K562 (cell line): ENCODE results near the gene PNCK. TPM values are rescaled to one million over a fixed set of nuclear protein-coding genes. Genes with fewer than 3 reads are reported as not detected.

Source experiments
- ATAC-seq: fragments of 200-7000 bp; cut with Tn5 transposase; 3 replicates; pipeline ENCODE4 v1.9.1; 2020; ENCODE audit warnings: moderate library complexity
- BruUV-seq: library from RNA; stranded (reverse); fragments of 400-500 nt; replicated peaks from 2 replicates; lab custom pipeline; 2021; lab: Mats Ljungman, UMichigan
- CTCF ChIA-PET: fragments of 300-600 bp; formaldehyde crosslinking; extraction: SDS; loops from one replicate; lab custom pipeline; 2021; ENCODE audit warnings: low intra/inter-chr PET ratio; lab: Yijun Ruan, JAX
- POLR2A ChIA-PET: fragments of 300-600, 350-650 bp; sonication (Branson Sonifier 250); formaldehyde crosslinking; extraction: SDS; loops from one replicate; lab custom pipeline; 2021; ENCODE audit warnings: antibody characterized with exemption, inconsistent platforms; lab: Yijun Ruan, JAX
- DNase-seq, 4 experiments: peaks; one replicate each; pipeline versions ENCODE4 v3.0.0 to v3.0.0-alpha.2; 2011 to 2018; ENCODE audit warnings: low spot score in 3 of 4, mixed read lengths in 3 of 4; ENCODE audit errors: extremely low read depth in 1 of 4
- FAIRE-seq: peaks from 2 replicates; lab custom pipeline; 2011; peaks lifted over from hg19 to GRCh38; lab: Jason Lieb, UNC
- H2AFZ ChIP-seq: 2 replicates; pipeline ENCODE4 v1.6.0; 2011; ENCODE audit warnings: low read depth, low read length, control low read depth, inconsistent platforms
- H3K27ac ChIP-seq: fragments of 200-600 bp; 3 replicates; pipeline ENCODE4 v1.8.0; 2011; ENCODE audit warnings: low read depth, mild to moderate bottlenecking, control low read depth, inconsistent platforms, low read length, moderate library complexity, mixed read lengths; ENCODE audit errors: extremely low read depth
- H3K27me3 ChIP-seq, 2 experiments: fragments of 300-600 bp in 1 of 2; 2 replicates in 1 of 2; 3 replicates in 1 of 2; pipeline versions ENCODE4 v1.6.0 to v1.8.0; 2011; ENCODE audit warnings: inconsistent platforms in 2 of 2, low read length in 2 of 2, mild to moderate bottlenecking in 1 of 2, mixed read lengths in 1 of 2, moderate library complexity in 1 of 2; ENCODE audit not compliant: control insufficient read depth in 2 of 2, insufficient read depth in 2 of 2
- H3K36me3 ChIP-seq: fragments of 300-600 bp; 3 replicates; pipeline ENCODE4 v1.8.0; 2011; ENCODE audit warnings: mild to moderate bottlenecking, low read length, inconsistent platforms; ENCODE audit not compliant: control insufficient read depth, insufficient read depth
- H3K4me1 ChIP-seq, 2 experiments: fragments of 200-600 bp in 1 of 2; replicated peaks in 1 of 2; 2 replicates in 1 of 2; 3 replicates in 1 of 2; pipeline versions ENCODE4 v1.5.1 to v1.8.0; 2011; ENCODE audit warnings: inconsistent platforms in 2 of 2, low read length in 2 of 2, mild to moderate bottlenecking in 1 of 2, mixed read lengths in 1 of 2, moderate library complexity in 1 of 2; ENCODE audit not compliant: control insufficient read depth in 2 of 2, insufficient read depth in 2 of 2
- H3K4me2 ChIP-seq: 2 replicates; pipeline ENCODE4 v1.6.1; 2011; ENCODE audit warnings: low read length, control low read depth, inconsistent platforms, mixed read lengths; ENCODE audit not compliant: insufficient read depth
- H3K4me3 ChIP-seq: fragments of 200-600 bp; sonication (generic), shearing (Covaris generic); 2 replicates; pipeline ENCODE4 v1.5.1; 2016; ENCODE audit warnings: control low read depth, inconsistent platforms
- H3K79me2 ChIP-seq: fragments of 200-600 bp; 3 replicates; pipeline ENCODE4 v1.8.0; 2011; ENCODE audit warnings: low read length, inconsistent platforms; ENCODE audit not compliant: control insufficient read depth, insufficient read depth
- H3K9ac ChIP-seq, 2 experiments: 2 replicates each; pipeline versions ENCODE4 v1.6.0 to v1.6.1; 2011; ENCODE audit warnings: low read depth in 2 of 2, low read length in 2 of 2, control low read depth in 1 of 2, inconsistent platforms in 1 of 2, mild to moderate bottlenecking in 1 of 2, mixed read lengths in 1 of 2; ENCODE audit not compliant: insufficient read depth in 1 of 2
- H3K9me1 ChIP-seq: one replicate; pipeline ENCODE4 v1.6.0; 2011; ENCODE audit warnings: inconsistent platforms, mild to moderate bottlenecking, low read length, moderate library complexity; ENCODE audit not compliant: control insufficient read depth, insufficient read depth
- H3K9me3 ChIP-seq: replicated peaks from 2 replicates; pipeline ENCODE4 v1.5.1; 2011; ENCODE audit warnings: low read depth, low read length, inconsistent platforms; ENCODE audit not compliant: control insufficient read depth, insufficient read depth
- H4K20me1 ChIP-seq: replicated peaks from 2 replicates; pipeline ENCODE4 v1.6.1; 2011; ENCODE audit warnings: low read length, inconsistent platforms, mixed read lengths; ENCODE audit not compliant: control insufficient read depth, insufficient read depth
- AFF1 ChIP-seq, 2 experiments: fragments of 450-650 bp; IDR thresholded peaks; 2 replicates each; pipeline ENCODE4 v1.6.1; 2018; ENCODE audit warnings: mild to moderate bottlenecking in 2 of 2, low read depth in 1 of 2; ENCODE audit not compliant: partially characterized antibody in 2 of 2
- NFIC ChIP-seq: fragments of 450-650 bp; IDR thresholded peaks from 2 replicates; pipeline ENCODE4 v1.6.1; 2017; ENCODE audit warnings: mild to moderate bottlenecking, inconsistent platforms
- ZBTB17 ChIP-seq: fragments of 450-650 bp; formaldehyde crosslinking; IDR thresholded peaks from 2 replicates; pipeline ENCODE4 v1.4.0; 2020; ENCODE audit warnings: mild to moderate bottlenecking
- ZBTB49 ChIP-seq: sonication (generic); formaldehyde crosslinking; IDR thresholded peaks from 2 replicates; pipeline ENCODE4 v1.8.0; 2022; ENCODE audit warnings: missing genetic modification reagents, mild to moderate bottlenecking, borderline replicate concordance
- WGBS: fragments of 100-300 bp; shearing (Covaris generic); methylation state at CpG from one replicate; pipeline ENCODE4 v1.1.6; 2016; ENCODE audit warnings: low coverage, mixed read lengths; ENCODE audit not compliant: insufficient coverage; ENCODE audit errors: missing lambda C conversion rate; 5-methylcytosine and 5-hydroxymethylcytosine counted together
- in situ Hi-C: fragments of 300-500 bp; cut with MboI; formaldehyde crosslinking; loops from 4 replicates; pipeline ENCODE4 v1.15.0; 2018; ENCODE audit warnings: inconsistent platforms, mixed read lengths
- intact Hi-C: fragments of 100-400 bp; cut with micrococcal nuclease; formaldehyde crosslinking; loops from 2 replicates; pipeline ENCODE4 v1.14.2; 2022
- polyA plus RNA-seq, 8 experiments: library from polyadenylated mRNA; depleted of rRNA in 4 of 8; stranded (reverse) in 5 of 8; unstranded in 3 of 8; fragments of >200 nt; fragmentation: Nextera tagmentation in 2 of 8; fragmentation: Illumina TruSeq in 1 of 8; extraction: Ambion mirVana in 2 of 8; extraction: Trizol in 1 of 8; gene quantifications; 2 replicates each; pipeline versions ENCODE4 v1.2.1 to v1.2.3, GENCODE V29; 2011 to 2014; ENCODE audit warnings: inconsistent platforms in 1 of 8, missing spikeins in 1 of 8
- total RNA-seq, 7 experiments: library from RNA; depleted of rRNA in 6 of 7; stranded (reverse); fragments of >200 nt in 6 of 7; fragmentation: Illumina TruSeq in 2 of 7; extraction: Trizol in 2 of 7; gene quantifications; 2 replicates each; pipeline versions ENCODE4 v1.2.1 to v1.2.3, GENCODE V29; 2011 to 2021; ENCODE audit warnings: low replicate concordance in 1 of 7

PNCK gene
- total and polyA plus RNA-seq, 9 of the 15 experiments (the other 6 are each of a cell fraction or from before 2014, with no cell fraction given), result 0.13 to 7.5 (median 1.2) TPM; not detected in 1

- Histone ChIP-seq H3K4me1 (peaks cover 0 to 20% of the 10 kb centered on the region in 2 experiments; a peak in 2 of 5 replicates), H3K79me2 (no peaks in the 10 kb centered on the region), H3K27ac (no peak overlapping the region), H3K27me3 (peaks cover 27 to 78% of the 10 kb centered on the region in 2 experiments; a peak in 4 of 5 replicates), H3K36me3 (no peaks in the 10 kb centered on the region), H3K4me3 (no peak overlapping the region), H3K4me2 (no peak overlapping the region), H3K9ac (no peak overlapping the region; a peak in 1 of 4 replicates), H3K9me1 (no peaks in the 10 kb centered on the region), H2AFZ (no peak overlapping the region), H4K20me1 (peaks cover 7% of the 10 kb centered on the region; the same call in 1 of the 2 replicates), H3K9me3 (no peaks in the 10 kb centered on the region)
- intact Hi-C loops, result no loop called here
- DNase-seq (peak in 1 of 4 experiments; percentile 35), ATAC-seq (no peak), FAIRE-seq (no peak)
- ChIA-PET CTCF (no interaction called here), POLR2A (no interaction called here)
- 27% methylated on average over 17 of the region's 35 CpGs for WGBS
- TF ChIP-seq ZBTB17 (no peak), NFIC (peak; percentile 30)
- BruUV-seq, result no TSS peak
- in situ Hi-C loops, result no loop called here
Measured at GRCh38 chrX:153626863-153627674, 46.5 kb downstream of the PNCK start.

DNA sequence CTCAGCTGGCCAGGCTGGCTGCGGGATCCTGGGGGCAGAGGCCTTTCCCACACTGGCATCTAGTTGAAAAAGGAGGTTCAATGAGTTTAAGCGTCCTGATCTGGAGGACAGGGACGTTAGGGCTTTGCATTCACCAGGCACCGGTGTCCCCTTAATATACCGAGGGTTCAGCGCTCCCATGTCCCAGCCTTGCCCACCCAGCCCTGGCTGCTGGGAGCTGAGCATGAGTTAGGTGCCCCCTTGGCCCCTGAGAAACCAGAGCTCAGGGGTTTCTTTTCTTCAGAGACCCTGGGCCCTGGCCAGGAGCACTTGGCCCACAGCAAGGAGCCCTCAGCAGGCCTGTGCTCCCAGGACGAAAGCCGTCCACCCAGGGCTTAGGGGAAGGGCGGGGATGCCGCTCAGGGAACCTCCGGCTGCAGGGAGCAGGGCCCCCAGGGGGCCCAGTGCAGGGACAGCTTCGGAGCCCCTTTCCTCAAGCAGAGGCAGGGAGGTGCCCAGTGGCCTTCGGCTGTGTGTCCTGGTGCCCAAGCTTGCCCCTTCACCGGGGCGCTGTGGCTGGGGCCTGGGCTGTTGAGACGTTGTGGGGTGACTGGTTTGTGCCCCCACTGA lies 47.5 kb downstream of the PNCK start:
- no peak overlapping the region for H2AFZ ChIP-seq
- H3K9me3 ChIP-seq, result no peaks in the 10 kb centered on the region
- no peak for ATAC-seq
- H3K4me3 ChIP-seq, result no peak overlapping the region
- no peaks in the 10 kb centered on the region for H3K79me2 ChIP-seq
- 23% methylated on average over 9 of the region's 16 CpGs for WGBS
- H3K27ac ChIP-seq, result no peak overlapping the region
- peaks cover 23 to 79% of the 10 kb centered on the region in 2 experiments; a peak in 4 of 5 replicates for H3K27me3 ChIP-seq
- BruUV-seq, result no TSS peak
- no peaks in the 10 kb centered on the region for H3K36me3 ChIP-seq
- CTCF ChIA-PET, result no interaction called here
- intact Hi-C loops (no loop called here), in situ Hi-C loops (no loop called here)
- peaks cover 0 to 20% of the 10 kb centered on the region in 2 experiments; a peak in 2 of 5 replicates for H3K4me1 ChIP-seq
- H3K9me1 ChIP-seq, result no peaks in the 10 kb centered on the region
- TF ChIP-seq AFF1 (IDR thresholded peaks at IDR 0.05; ENCODE audit: low read depth in 1 of 2, partially characterized antibody in 2 of 2), result no peak
- no peak for TF ChIP-seq ZBTB49 (CRISPR knock-in tag)
- POLR2A ChIA-PET, result interaction anchor here (0.5 kb wide), 1 partner anchor 220 kb away, joined by 3 read pairs; no protein-coding TSS in a partner anchor
- H4K20me1 ChIP-seq, result peaks cover 7% of the 10 kb centered on the region; the same call in 1 of the 2 replicates
- DNase-seq, result no peak
- no peak overlapping the region for H3K9ac ChIP-seq
- no peak overlapping the region for H3K4me2 ChIP-seq
- FAIRE-seq, result no peak
